HL-60 (cell line): Measurements from ENCODE around the gene MAPK1.
A peak's percentile ranks its signal among the peaks of the same experiment; 100 is the strongest.
"Not testable (repeated sequence)": the region's sequence is repeated elsewhere in the genome, so short reads cannot be mapped to it uniquely, and the experiment has no call there.

ENCODE experiments used
- DNase-seq, 2 experiments: peaks; one replicate each; pipeline ENCODE4 v3.0.0-alpha.2; 2010 to 2020; ENCODE audit warnings: low read depth in 1 of 2, low spot score in 1 of 2
- H3K27ac ChIP-seq: fragments of 250-450 bp; sonication (Bioruptor Pico); replicated peaks from 2 replicates; pipeline ENCODE4 v1.5.1; 2020; ENCODE audit warnings: mild to moderate bottlenecking, moderate library complexity
- H3K27me3 ChIP-seq: fragments of 250-450 bp; sonication (Bioruptor Pico); 2 replicates; pipeline ENCODE4 v1.5.1; 2021; ENCODE audit warnings: mild to moderate bottlenecking, moderate library complexity; ENCODE audit not compliant: insufficient read depth, poor library complexity, severe bottlenecking
- H3K4me3 ChIP-seq: replicated peaks from 2 replicates; pipeline ENCODE4 v1.5.1; 2011; ENCODE audit warnings: mild to moderate bottlenecking, control low read depth, low read length; ENCODE audit not compliant: insufficient read depth
- CTCF ChIP-seq: IDR thresholded peaks from one replicate; pipeline ENCODE4 v1.5.1; 2011; ENCODE audit warnings: low read length, control low read depth, inconsistent platforms; ENCODE audit not compliant: insufficient read depth
- GABPA ChIP-seq: IDR thresholded peaks from 2 replicates; pipeline ENCODE4 v1.6.1; 2012; ENCODE audit warnings: low read depth
- POLR2AphosphoS5 ChIP-seq: IDR thresholded peaks from 2 replicates; pipeline ENCODE4 v1.6.1; 2012; ENCODE audit warnings: low read depth
- REST ChIP-seq: IDR thresholded peaks from 2 replicates; pipeline ENCODE4 v1.6.1; 2012; ENCODE audit warnings: low read depth; ENCODE audit not compliant: insufficient replicate concordance
- SPI1 ChIP-seq: IDR thresholded peaks from 2 replicates; pipeline ENCODE4 v1.6.1; 2012; ENCODE audit warnings: low read depth, mild to moderate bottlenecking, borderline replicate concordance

MAPK1 gene

DNA sequence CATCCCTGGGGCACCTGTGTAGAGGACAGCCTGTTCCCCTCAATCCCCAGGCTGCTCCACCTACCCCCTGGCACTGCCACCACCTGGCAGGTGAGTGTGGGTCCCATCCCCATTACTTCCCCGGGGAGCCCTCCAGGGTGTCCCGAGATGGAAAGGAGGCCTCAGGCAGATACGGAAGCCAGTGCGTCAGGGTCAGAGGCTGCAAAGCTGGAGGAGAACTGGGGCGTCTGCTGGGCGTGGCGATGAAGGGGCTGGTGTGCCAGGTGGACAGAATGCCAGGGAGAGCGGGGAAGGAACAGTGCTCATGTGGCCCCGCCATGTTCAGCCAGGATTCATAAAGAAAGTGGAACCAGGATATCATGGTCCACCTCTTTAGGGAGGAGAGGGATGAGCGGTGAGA is 139.7 kb downstream of the MAPK1 start:
- no peak for DNase-seq
- no peaks in the 10 kb centered on the region for H3K27me3 ChIP-seq
- TF ChIP-seq GABPA, result no peak
- H3K4me3 ChIP-seq, result no peak overlapping the region
- no peak overlapping the region for H3K27ac ChIP-seq

- no peak overlapping the region for H3K4me3 ChIP-seq
- no peak overlapping the region for H3K27ac ChIP-seq
- no peak for DNase-seq
- H3K27me3 ChIP-seq, result no peaks in the 10 kb centered on the region
- TF ChIP-seq POLR2AphosphoS5 (no peak), GABPA (no peak), REST (no peak), SPI1 (no peak), CTCF (no peak)
Measured at GRCh38 chr22:21727159-21727558, 140.3 kb downstream of the MAPK1 start.

GRCh38 chr22:21726650-21727049 is 140.8 kb downstream of the MAPK1 start:
- no peaks in the 10 kb centered on the region for H3K27me3 ChIP-seq
- no peak overlapping the region for H3K27ac ChIP-seq
- DNase-seq, result peak in 1 of 2 experiments; percentile 52
- H3K4me3 ChIP-seq, result no peak overlapping the region
- TF ChIP-seq CTCF (no peak), REST (no peak), SPI1 (no peak), POLR2AphosphoS5 (no peak), GABPA (no peak)

DNA sequence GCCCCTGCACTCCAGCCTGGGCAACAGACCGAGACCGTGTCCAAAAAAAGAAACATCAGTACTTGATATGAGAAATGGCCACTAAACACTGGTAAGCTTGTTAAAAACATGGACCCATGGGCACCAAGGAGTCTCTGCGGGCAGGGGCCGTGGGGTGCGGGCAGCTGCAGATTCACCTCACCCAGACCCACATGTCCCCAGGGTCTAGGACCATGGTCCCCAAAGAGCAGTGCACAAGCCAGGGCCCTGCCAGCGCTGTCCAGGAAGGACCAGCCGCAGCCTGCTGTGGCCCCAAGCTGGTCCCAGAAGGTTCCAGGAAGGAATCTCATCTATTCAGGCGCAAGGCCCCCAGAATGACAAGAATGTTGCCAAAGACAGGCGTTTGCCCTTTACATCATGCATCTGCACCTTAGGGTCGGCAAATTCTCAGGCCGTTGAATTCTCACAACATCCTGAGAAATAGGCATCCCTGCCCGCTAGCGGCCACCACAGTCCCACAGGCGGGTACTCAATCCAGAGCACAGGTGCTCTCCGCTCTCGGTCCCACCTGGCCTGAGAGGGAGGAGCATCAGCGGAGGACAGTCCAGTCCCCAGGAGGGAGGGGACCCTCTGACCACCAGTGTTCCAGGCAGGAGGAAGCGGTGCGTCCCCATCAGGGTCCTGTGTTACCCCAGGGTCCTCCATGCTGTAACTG is 141.3 kb downstream of the MAPK1 start:
- H3K4me3 ChIP-seq, result no peak overlapping the region
- TF ChIP-seq SPI1 (no peak), POLR2AphosphoS5 (no peak), CTCF (no peak), GABPA (no peak), REST (no peak)

DNA sequence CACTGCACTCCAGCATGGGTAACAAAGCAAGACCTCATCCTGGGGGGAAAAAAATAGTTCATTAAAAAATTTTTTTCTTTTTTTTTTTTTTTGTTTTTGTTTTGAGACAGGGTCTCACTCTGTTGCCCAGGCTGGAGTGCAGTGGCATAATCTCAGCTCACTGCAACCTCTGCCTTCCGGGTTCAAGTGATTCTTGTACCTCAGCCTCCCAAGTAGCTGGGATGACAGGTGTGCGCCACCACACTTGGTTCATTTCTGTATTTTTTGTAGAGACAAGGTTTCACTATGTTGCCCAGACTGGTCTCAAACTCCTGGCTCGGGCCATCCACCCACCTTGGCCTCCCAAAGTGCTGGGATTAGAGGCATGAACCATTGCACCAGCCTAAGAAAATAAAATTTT is 142.9 kb downstream of the MAPK1 start:
- H3K27ac ChIP-seq, H3K27me3 ChIP-seq, H3K4me3 ChIP-seq, DNase-seq: not testable (repeated sequence)

More for the DNA sequence above, 141.3 kb downstream of the MAPK1 start:
- Histone ChIP-seq H3K27ac (no peak overlapping the region), H3K27me3 (no peaks in the 10 kb centered on the region)
- no peak for DNase-seq
